Pancreas (tissue), 10 donors: ENCODE results near the gene FZD4. TPM values are rescaled to one million over a fixed set of nuclear protein-coding genes. Genes with fewer than 3 reads are reported as not detected.
A peak's percentile ranks its signal among the peaks of the same experiment; 100 is the strongest.

Source experiments
- ATAC-seq, 4 donors: fragments of 200-7000 bp; cut with Tn5 transposase; one replicate each; pipeline versions ENCODE4 v1.8.0 to v1.9.1; 2020; ENCODE audit warnings: mild to moderate bottlenecking in 4 of 4, moderate library complexity in 4 of 4
- DNase-seq, 6 donors: peaks; one replicate each; pipeline ENCODE4 v3.0.0-alpha.2; 2020
- FAIRE-seq: peaks from 2 replicates; lab custom pipeline; 2012; peaks lifted over from hg19 to GRCh38; lab: Jason Lieb, UNC
- H3K27ac ChIP-seq, 4 donors: fragments of 200-600 bp; sonication (generic); 1 replicate in 3 of 4; 2 replicates in 1 of 4; pipeline versions ENCODE4 v1.5.0 to v1.8.0; 2020
- H3K27me3 ChIP-seq, 4 donors: fragments of 200-600 bp; one replicate each; pipeline ENCODE4 v1.8.0; 2021
- H3K36me3 ChIP-seq, 3 donors: fragments of 200-600 bp; sonication (generic) in 1 of 3; one replicate each; pipeline versions ENCODE4 v1.5.0 to v1.8.0; 2020 to 2021
- H3K4me1 ChIP-seq, 3 donors: fragments of 200-600 bp; one replicate each; pipeline ENCODE4 v1.8.0; 2021
- H3K4me3 ChIP-seq, 4 donors: fragments of 200-600 bp; sonication (generic) in 2 of 4; one replicate each; pipeline versions ENCODE4 v1.5.0 to v1.8.0; 2020 to 2021
- H3K9me3 ChIP-seq, 4 donors: fragments of 200-600 bp; one replicate each; pipeline ENCODE4 v1.8.0; 2021
- CTCF ChIP-seq, 4 donors: fragments of 200-600 bp; sonication (generic) in 3 of 4; IDR thresholded peaks; one replicate each; pipeline versions ENCODE4 v1.5.0 to v1.8.0; 2021; ENCODE audit warnings: antibody characterized with exemption in 4 of 4
- WGBS, 2 donors: extraction: QIAGEN DNeasy Blood & Tissue Kit; methylation state at CpG; one replicate each; pipeline ENCODE4 v1.1.7; 2013; 5-methylcytosine and 5-hydroxymethylcytosine counted together
- intact Hi-C, 3 donors: fragments of 100-400 bp; cut with DNase I; formaldehyde crosslinking; loops; one replicate each; pipeline versions ENCODE4 v1.11.1 to v1.14.2; 2022
- polyA plus RNA-seq, 2 donors: library from polyadenylated mRNA; stranded (reverse); fragments of 200-250 nt; gene quantifications; one replicate each; pipeline ENCODE4 v1.2.3, GENCODE V29; 2013
- total RNA-seq, 6 donors: library from RNA; stranded (reverse); fragmentation: NEBNext Ultra II Directional in 4 of 6; extraction: Animal tissue kit (Norgen Biotek cat#: 25700) in 4 of 6; gene quantifications; one replicate each; pipeline versions ENCODE4 v1.2.1 to v1.2.4, GENCODE V29; 2021 to 2023
- donor health status: healthy with polysubstance abuse.
- donor health status: DM: no; HTN: no; CAD: no; lungs with moderate emphysema.
- donor health status: DM: no; HTN: no; CAD: no.
- donor health status: control.
- donor health status: control.
- donor health status: Bipolar disorder and iron deficiency.
- donor health status: DM: yes; HTN: yes; CAD: no.
- donor health status: DM: no; HTN: no; CAD: no.
- donor health status: DM: no; HTN: no; CAD: no.
- donor health status: DM: yes; HTN: yes; CAD: no.

The FZD4 gene
- total and polyA plus RNA-seq, 8 donors: 4.7 to 10.8 (median 6.0) TPM

- no peak for TF ChIP-seq CTCF (IDR thresholded peaks at IDR 0.05)
- Histone ChIP-seq H3K4me1 (peaks cover 0 to 12% (median 3%) of the 10 kb centered on the region in 3 donors), H3K9me3 (no peaks in the 10 kb centered on the region), H3K36me3 (no peaks in the 10 kb centered on the region), H3K4me3 (no peak overlapping the region), H3K27ac (no peak overlapping the region), H3K27me3 (no peaks in the 10 kb centered on the region)
- intact Hi-C loops: no loop called here
- no peak for DNase-seq
- FAIRE-seq: no peak
- no peak for ATAC-seq
- WGBS, 2 donors: 66 to 69% methylated on average over 3 of the region's 3 CpGs
Measured at GRCh38 chr11:86926975-86927374, 28.2 kb downstream of the FZD4 start.

GRCh38 chr11:86923999-86924766 lies 31.0 kb downstream of the FZD4 start:
- Histone ChIP-seq H3K27me3 (no peaks in the 10 kb centered on the region), H3K4me1 (peaks cover 0 to 5% (median 3%) of the 10 kb centered on the region in 3 donors), H3K36me3 (no peaks in the 10 kb centered on the region), H3K27ac (peak overlapping the region in 3 of 4 donors; percentile 39 to 55 (median 42)), H3K4me3 (no peak overlapping the region), H3K9me3 (no peaks in the 10 kb centered on the region)
- ATAC-seq: peak; percentile 78 to 91 (median 86)
- peak in 3 of 6 donors; percentile 22 to 36 (median 23) for DNase-seq
- intact Hi-C loops: no loop called here
- no peak for TF ChIP-seq CTCF (IDR thresholded peaks at IDR 0.05)
- 46 to 53% methylated on average over 6 of the region's 6 CpGs for WGBS, 2 donors
- no peak for FAIRE-seq

GRCh38 chr11:86922225-86922624 lies 33.0 kb downstream of the FZD4 start:
- intact Hi-C loops: no loop called here
- no peak for DNase-seq
- TF ChIP-seq CTCF (IDR thresholded peaks at IDR 0.05): no peak
- Histone ChIP-seq H3K27me3 (no peaks in the 10 kb centered on the region), H3K9me3 (no peaks in the 10 kb centered on the region), H3K27ac (no peak overlapping the region), H3K36me3 (no peaks in the 10 kb centered on the region), H3K4me3 (no peak overlapping the region), H3K4me1 (peaks cover 0 to 5% (median 3%) of the 10 kb centered on the region in 3 donors)
- 97% methylated on average over 1 of the region's 1 CpG for WGBS, 2 donors
- FAIRE-seq: no peak
- no peak for ATAC-seq

GRCh38 chr11:86919557-86920210 lies 35.5 kb downstream of the FZD4 start:
- no peaks in the 10 kb centered on the region for H3K27me3 ChIP-seq
- H3K4me3 ChIP-seq: no peak overlapping the region
- peaks cover 3 to 6% (median 4%) of the 10 kb centered on the region in 3 donors for H3K4me1 ChIP-seq
- WGBS, 2 donors: 73 to 76% methylated on average over 7 of the region's 7 CpGs
- no peak overlapping the region for H3K27ac ChIP-seq
- intact Hi-C loops: no loop called here
- H3K9me3 ChIP-seq: no peaks in the 10 kb centered on the region
- TF ChIP-seq CTCF (IDR thresholded peaks at IDR 0.05): peak in 3 of 4 donors; percentile 12 to 34 (median 31)
- H3K36me3 ChIP-seq: no peaks in the 10 kb centered on the region
- peak in 3 of 4 donors; percentile 47 to 69 (median 65) for ATAC-seq
- DNase-seq: no peak
- no peak for FAIRE-seq
